NCI-H1048 (cell line): ENCODE measurements around the gene TIMM21.

Experiments
- DNase-seq: peaks from one replicate; lab custom pipeline; 2025; lab: John Stamatoyannopoulos, UW

TIMM21 gene, protein sequence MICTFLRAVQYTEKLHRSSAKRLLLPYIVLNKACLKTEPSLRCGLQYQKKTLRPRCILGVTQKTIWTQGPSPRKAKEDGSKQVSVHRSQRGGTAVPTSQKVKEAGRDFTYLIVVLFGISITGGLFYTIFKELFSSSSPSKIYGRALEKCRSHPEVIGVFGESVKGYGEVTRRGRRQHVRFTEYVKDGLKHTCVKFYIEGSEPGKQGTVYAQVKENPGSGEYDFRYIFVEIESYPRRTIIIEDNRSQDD

DNA sequence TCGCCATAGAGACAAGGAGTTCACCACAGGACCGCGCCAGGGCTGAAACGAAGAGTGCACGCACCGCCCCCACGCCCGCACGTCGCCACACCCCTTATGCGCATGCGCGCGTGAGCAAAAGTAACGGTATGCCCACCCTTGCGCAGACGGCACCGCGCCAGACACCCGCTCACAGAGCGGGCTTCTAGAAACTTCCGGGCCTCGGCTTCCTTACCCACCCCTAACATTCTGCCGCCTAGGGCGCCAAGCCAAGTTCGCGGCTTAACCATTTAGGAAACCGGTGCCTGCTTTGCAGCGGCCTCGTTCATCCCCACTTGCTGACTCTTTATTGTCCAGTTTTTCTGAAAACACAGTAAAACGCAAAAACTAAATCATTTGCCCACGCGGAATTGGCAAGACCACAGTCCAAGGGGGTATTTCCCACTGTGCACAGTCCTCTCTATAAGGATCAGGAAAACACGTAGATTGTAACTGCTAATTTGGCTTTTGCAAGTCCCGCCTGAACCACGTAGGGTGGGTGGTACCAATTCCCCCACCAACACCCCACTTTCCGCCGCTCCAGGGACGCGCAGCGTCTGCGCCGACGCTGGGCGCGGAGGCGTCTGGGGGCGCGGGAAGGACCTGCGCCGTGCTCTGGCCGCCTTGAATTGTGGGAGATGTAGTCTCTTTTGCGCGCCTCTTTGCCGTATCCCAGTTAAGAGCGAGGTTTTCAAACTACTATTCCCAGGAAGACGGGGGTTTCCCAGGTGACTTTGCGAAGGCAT lies at the start of gene TIMM21, which contains the start of gene FBXO15:
TIMM21 (plus strand) TSS at position 745 of the 764 bp plus-strand sequence. CDS start 286 bp downstream, outside the sequence.
FBXO15 (minus strand) TSS at position 56 of the 764 bp plus-strand sequence; CDS start at position 7, 49 bp downstream.
- peak; percentile 95 for DNase-seq

DNA sequence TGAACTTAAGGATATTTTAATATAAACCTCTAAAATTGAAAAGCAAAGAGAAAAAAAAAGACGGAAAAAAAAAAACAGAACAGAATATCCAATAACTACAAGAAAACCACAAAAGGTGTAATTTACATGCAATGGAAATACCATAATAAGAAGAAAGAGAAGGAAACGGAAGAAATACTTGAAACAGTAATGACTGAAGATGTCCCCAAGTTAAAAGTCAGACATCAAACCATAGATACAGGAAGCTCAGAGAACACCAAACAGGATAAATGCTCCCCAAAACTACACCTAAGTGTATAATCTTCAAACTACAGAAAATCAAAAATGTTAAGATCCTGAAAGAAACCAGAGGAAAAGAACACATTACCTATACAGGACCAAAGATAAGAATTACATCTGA lies 39.9 kb upstream of the TIMM21 start:
- DNase-seq = no peak

DNA sequence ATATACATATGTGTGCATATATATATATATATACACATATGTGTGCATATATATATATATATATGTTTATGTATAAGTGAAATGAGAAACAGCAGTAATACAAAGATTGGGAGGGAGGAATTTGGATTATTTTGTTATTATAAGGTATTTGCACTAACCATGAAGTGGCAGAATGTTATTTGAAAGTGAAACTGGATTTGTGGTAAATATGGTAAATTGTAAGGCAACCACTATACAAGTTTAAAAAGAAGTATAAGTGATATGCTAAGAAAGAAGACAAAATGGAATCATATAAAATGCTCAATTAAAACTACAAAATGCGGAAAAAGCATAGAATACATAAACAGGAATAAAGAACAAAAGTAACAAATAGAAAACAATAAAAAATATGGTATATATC lies 38.2 kb upstream of the TIMM21 start:
- DNase-seq = no peak

DNA sequence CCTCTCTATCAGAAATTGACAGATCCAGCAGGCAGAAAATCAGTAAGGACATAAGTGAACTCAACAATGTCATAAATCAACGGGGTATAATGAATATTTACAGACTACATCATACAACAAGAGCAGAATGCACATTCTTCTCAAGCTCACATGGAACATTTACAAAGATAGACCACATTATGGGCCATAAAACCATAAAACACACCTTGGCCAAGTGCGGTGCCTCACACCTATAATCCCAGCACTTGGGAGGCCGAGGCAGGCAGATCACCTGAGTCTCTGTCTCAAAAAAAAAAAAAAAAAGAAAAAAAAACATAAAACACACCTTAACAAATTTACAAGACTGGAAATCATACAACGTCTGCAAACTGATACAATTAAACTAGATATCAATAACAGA lies 37.3 kb upstream of the TIMM21 start:
- DNase-seq = no peak

DNA sequence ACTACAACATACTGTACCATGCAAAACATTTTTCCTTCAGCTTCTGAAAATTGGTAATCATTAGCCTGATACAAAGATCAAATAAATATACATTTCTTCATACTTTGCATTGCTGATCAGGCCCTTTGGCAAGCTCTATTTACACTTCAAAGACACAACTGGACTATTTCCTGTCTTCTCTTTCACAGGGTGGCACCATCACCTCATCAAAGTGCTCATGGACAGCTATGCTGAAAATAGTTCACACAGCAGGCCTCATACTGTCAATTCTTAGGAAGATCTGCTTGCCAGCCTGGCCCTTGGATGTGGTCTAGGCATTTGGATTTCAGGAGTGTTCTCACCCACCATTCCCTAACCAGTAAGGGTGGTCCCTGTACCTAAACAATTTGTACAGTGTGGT lies 34.6 kb upstream of the TIMM21 start:
- DNase-seq = no peak

DNA sequence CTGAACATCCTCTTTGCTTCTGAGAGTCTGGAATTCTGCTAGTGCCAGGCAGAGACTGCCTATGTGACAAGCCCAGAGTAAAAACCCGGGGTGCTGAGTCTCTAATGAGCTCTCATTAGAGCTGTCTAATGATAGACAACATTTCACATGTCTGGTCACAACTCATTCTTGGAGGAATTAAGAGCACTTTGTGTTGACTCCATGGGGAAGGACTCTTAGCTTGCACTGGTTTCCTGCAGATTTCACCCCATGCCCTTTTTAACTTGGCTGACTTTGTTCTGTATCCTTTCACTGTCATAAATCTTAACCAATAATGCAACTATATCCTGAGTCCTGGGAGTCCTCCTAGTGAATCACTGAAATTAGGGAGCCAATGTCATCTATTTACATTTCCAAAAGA lies 34.2 kb upstream of the TIMM21 start:
- DNase-seq = no peak

DNA sequence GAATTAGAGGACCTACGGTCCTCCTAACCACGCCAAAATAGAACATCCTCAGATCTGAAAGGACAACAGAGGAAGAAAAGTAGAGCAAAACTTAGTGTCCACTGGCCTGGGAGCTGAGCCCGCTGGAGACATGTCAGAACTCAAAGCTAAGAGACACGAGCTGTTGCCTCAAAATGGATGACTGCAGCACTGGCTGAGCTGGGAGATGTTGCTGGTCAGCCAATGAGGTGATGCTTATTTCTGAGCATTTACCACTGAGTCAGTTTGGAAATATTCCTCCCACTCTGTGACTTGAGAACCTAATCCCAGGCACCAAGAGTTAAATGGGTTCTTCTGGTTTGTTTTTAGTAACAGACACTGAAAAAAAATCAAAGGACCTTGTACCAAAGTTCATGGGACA lies 33.3 kb upstream of the TIMM21 start:
- no peak for DNase-seq

DNA sequence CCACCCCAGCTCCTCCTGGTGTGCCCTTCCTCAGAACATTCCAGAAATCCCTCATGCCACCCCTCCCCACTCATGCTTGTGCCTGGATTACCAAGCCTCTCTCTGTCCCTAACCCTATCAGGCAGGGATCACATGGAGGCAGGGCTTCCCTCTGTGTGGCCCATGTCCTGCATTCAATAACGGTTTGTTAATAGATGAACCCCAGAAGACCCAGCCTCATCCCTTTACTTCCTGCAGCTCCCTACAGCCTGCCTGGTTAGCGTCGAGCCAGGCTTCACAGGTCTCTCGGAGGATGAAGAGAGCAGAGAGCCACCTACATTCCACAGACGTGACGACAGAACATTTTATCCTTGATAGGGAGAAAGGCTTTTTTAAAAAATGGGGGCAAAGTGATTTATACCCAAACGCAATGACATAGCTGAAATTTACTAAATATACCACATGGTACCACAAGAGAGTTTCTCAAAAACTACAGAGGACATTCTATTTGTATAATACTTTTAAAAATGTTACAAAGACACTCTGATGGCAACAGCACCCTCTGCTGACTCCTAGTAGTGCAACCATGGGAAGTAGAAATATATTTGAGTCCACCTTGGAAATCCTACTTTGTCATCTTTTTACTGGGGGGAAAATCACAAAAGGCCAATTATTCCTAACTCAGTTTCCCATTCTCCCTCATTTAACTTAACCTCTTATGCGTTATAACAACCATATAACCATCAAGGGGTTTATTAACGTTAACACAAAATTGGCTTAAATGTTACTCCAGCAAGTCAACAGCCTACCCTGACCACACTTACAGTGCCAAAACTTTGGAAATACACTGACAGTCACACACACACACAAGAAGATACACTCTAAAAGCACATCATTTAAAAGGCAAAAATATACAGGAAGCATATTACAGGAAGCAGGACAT lies 31.4 kb upstream of the TIMM21 start:
- no peak for DNase-seq

DNA sequence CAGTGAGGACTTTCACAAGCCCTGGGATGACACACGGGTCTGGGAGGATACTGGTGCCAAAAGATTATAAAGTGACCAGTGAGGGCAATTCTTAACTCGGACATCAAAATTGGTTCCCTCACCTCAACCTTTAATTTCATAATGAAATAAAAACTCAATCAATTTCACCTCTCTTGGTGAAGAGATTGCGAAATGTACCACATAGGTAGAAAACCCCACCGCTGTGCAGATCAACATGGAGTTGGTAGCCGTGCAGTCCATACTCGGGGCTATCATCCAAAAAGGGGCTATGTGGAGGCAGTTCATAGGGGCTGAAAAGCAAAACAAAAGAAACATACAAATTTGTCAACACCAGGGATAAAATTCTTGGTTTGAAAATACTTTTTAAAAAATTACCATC lies 25.1 kb upstream of the TIMM21 start:
- no peak for DNase-seq

DNA sequence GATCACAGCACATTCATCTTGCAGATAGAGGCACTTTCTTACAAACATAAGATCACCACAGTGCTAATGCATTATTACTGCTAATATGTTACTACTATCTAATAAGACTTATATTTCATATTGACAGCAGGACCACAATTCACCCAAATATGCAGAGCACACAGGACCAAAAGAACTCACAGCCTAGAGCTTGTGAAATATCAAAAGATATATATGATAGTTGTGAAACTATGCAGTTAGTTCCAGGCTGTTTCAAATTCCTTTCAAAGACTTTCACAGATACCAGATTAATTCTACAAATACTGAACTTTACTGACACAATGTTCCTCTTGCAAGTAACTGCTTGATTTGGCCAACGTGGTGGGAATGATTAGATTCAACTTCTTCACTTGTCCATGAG lies 23.7 kb upstream of the TIMM21 start:
- DNase-seq = no peak

DNA sequence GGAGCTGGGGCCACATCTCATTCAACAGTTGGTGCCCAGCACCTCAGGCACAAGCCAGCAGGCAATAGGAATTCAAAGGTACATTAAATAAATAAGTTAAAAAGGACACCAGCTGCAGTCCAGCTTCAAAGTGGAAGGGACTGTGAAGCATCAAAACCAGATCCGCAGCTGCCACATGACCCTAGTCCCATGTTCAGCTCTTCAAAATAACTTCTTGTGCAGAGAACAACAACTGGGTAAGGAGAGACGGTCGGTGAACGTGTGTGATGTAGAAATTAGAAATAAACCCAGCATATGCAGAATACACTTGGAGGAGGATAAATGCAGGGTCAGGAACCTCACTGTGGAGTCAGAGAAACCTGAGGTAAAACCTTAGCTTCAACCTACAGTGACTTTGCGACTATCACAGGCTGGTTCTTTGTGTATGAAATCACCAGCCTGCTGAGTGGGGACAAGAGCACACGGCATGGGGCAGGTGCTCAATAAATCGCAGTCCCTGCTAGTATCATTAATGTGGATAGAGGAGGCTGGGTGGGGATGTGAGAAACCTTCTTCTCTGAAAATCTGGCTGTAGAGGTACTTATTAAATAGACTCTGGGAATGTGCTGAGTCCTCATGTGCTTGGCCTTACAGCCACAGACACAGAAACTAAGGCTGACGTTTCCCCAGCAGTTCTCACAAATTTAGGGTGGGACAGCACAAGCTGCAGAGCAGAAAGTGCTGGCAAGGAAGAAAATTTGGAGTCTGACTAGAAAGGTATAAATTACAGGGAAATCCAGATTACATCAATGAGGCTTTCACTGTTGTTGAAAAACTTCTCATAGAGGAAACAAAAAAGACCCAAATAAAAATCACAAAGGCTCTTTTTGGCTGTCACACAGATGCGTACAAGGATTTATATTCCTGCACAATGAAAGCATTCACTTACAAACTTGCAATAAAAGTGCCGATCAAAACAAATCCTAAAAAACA lies 21.4 kb upstream of the TIMM21 start:
- DNase-seq = no peak

DNA sequence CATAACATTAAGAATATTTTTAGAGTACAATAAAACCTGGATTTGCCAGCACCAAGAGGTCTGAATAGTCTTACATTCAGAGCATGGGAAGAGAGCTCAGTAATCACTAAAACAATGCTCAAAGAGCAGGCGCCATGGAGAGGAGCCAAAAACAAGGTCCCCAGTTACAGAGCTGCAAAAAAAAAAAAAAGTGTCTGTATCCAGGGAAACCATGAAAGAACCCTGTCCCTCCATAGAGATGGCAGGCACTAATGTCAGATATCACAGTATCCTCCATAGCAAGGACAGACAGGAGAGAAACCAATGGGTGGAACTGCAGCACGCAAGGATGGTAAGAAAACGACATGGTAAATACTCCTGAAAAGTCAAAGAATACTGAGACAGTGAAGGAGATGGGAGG lies 20.2 kb upstream of the TIMM21 start:
- DNase-seq = no peak

DNA sequence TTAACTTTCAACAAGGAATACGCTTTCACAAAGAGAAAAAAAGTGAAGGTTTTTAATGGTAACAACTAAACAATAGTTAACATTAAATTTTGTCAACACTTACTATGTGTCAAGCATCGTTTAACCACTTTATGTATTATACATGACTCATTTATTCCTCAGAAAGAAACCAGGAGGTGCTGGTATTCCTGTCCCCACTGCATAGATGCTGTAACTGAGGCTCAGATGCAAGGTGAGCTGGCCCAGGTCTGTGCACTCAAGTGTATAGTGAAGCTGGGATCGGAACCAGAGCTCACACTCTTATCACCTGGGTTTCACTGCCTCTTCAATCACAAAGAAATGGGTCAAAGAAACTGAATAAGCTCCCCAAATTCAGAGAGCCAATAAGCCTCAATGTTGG lies 17.2 kb upstream of the TIMM21 start:
- no peak for DNase-seq

DNA sequence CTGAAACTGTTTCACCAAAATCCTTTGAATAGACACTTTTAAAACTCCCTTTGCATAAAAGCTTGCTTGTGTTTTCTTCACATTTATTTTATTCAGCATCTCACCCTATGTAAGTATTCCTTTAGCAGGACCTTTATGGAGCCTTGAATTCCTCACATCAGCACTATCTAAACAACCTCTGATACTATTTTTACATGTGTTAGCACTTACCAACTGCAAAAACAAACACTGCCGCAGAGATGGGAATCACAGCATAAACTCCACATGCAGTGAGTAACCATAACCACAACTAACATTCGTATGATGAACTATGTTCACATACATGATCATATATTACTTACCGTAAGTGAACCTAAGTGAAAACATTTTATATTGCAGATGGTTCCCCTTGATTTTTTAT lies 16.1 kb upstream of the TIMM21 start:
- DNase-seq = no peak

DNA sequence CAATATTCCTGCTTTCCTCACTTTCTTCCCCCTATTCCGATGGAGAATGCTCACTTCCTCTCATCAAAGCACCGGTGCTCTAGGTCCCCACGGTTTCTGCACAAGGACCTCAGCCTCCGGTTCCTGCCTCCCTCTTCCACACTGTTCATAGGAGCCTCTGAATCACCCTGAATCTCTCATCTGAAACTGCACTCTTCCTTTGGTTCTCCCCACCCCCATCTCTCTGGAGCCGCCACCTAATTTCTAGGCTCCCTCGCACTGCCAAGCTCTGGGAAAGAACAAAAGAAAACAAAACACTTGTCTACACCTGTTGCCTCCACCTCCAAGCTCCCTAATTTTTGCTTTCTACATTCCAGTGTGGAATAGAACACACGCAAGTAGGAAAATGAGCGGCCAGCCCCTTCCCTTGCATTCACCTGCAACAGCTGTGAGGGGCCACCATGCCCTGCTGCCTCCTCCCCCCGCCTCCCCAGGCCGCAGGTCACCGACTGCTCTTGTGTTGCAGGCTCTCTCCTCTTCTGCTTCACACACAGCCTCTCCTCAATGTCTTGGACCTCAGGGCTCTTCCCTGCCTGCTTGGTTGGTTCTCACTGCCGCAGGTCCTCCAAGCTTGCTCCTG lies 10.3 kb upstream of the TIMM21 start:
- DNase-seq = no peak

DNA sequence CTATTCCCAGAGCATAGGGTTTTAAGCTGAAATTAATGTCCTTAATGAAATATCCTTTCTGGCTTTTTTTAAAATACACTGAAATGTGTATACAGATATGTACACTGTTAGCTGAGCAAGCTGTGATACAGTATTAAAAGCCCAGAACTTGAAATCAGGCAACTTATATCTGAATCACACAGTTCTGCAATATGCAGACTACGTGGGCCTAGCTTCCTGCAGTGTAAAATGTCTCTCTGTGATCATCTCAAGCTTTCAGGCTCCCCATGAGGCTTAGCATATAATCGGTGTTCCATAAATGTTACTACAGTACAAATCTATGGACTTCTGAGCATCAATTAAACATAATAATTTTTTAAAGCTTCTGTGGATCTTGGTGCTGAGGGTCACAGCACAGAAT lies 8.9 kb upstream of the TIMM21 start:
- no peak for DNase-seq

DNA sequence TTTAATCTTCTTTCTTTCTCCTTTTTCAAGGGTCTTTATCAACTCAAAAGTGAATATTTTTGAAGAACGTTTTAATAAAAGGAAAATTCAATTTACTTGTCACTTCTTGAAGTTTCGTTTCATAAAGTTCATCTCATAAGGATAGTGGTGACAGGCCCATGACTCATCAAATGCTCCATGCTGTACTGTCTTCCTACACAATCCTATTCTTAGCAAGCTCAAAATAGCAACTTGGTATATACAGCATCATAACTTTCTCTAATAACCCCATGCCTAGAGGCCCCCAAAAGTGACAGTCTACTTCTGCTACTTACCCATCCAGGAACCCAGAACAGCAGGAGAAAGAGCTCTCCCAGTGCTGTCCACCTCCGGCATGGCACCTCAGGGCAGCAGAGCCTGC lies 8.4 kb upstream of the TIMM21 start:
- DNase-seq = no peak

DNA sequence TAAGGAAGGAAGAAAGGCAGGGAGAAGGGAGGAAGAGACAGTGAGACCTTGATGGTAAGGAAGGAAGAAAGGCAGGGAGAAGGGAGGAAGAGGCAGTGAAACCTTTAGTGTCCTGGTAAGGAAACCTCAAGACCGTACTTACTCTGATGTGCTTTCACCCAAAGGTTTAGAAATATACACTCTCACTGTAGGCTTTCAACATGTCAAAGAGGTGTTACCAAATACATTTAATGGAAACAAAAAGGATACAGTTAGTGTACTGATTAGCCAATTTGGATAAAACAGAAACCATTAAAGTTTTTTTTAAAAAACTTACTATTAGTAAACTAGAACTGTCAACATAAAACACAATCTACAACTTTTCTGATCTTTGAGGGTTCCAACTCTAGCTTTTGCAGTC lies 7.7 kb upstream of the TIMM21 start:
- DNase-seq = no peak

DNA sequence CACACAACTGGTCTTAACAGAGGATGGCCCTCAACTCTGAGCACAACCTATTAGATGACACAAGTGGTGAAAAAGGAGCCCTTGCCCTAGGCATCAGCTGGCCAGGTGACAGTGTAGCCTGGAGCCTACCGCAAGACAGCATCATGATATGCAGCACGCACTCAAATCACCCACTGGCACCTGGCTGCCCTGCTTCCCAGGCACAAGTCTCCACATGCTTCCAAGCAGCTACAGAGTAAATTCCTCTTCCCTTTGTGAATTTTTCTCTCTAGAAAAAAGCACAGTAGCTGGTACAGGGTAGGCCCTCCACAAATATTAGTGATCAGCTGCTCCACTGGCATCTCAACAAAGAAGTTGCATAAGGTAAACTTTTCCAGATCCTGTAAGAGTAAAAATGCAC lies 6.7 kb upstream of the TIMM21 start:
- DNase-seq = no peak

DNA sequence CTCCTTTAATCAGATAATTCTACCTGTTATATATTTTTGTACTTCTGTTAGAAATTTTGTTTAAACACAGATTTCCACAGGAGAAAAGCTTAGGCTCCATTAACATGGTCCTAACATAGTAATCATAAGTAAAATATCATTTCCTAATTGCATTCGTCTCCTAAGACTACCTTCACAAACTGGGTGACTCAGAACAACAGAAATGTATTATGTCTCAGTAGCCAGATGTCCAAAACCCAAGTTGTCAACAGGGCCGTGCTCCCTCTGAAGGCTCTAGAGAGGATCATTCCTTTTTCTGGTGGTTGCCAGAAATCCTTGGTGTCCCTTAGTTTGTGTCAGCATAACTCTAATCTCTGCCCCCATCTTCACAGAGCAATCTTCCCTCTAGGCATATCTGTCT lies 6.1 kb upstream of the TIMM21 start:
- no peak for DNase-seq

DNA sequence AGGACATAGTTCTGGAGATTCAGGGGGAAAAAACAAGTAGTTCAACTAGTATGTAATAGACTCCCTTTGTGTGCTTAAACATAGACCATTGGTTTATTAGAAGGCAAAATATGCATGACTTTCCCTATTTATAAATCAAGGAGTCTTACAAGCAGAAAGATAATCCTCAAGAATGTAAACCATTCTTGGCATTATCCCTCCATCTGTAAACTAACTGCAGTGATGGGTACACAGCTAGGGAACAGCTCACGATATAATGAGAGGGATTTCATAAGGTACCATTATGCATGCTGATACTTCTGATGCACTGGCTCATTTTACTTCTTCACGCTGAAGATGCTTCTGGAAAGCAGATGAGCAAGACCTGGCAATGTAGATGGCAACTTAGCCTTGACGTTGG lies 1.6 kb upstream of the TIMM21 start:
- no peak for DNase-seq
